Measurements from ENCODE around the gene FGF8. TPM values are rescaled to one million over a fixed set of nuclear protein-coding genes. Genes with fewer than 3 reads are reported as not detected.

FGF8 gene
- total RNA-seq, 2 donors from 2014 or later = not detected

DNA sequence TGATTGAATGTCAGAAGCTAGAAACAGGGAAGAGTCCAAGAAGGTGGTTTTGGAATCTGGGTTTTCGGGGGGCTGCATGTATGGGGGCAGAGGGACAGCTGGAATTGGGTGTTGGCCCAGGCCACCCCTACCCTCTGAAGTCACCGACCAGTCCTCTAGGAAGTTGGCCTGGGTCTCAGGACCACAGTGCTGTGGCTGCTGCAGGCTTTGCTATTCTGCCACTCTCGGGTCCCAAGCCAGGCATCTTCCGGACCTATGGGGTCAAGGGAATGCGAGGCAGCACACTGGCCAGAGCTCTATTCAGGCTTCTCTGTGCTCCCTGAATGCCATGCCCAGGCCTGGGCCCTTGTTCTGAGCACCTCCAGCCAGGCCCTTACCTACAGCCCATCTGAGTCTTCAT lies 13.2 kb downstream of the FGF8 start:
- Histone ChIP-seq H3K27ac (no peak overlapping the region), H3K27me3 (no peaks in the 10 kb centered on the region), H3K4me3 (no peak overlapping the region), H3K36me3 (no peaks in the 10 kb centered on the region), H3K4me1 (no peaks in the 10 kb centered on the region), H3K9me3 (no peaks in the 10 kb centered on the region)
- TF ChIP-seq, protein P1, sequence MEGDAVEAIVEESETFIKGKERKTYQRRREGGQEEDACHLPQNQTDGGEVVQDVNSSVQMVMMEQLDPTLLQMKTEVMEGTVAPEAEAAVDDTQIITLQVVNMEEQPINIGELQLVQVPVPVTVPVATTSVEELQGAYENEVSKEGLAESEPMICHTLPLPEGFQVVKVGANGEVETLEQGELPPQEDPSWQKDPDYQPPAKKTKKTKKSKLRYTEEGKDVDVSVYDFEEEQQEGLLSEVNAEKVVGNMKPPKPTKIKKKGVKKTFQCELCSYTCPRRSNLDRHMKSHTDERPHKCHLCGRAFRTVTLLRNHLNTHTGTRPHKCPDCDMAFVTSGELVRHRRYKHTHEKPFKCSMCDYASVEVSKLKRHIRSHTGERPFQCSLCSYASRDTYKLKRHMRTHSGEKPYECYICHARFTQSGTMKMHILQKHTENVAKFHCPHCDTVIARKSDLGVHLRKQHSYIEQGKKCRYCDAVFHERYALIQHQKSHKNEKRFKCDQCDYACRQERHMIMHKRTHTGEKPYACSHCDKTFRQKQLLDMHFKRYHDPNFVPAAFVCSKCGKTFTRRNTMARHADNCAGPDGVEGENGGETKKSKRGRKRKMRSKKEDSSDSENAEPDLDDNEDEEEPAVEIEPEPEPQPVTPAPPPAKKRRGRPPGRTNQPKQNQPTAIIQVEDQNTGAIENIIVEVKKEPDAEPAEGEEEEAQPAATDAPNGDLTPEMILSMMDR (IDR thresholded peaks at IDR 0.05) = no peak
- DNase-seq (ENCODE audit: low spot score) = no peak

- Histone ChIP-seq H3K4me3 (no peak overlapping the region), H3K36me3 (no peaks in the 10 kb centered on the region), H3K27me3 (no peaks in the 10 kb centered on the region), H3K9me3 (no peaks in the 10 kb centered on the region), H3K27ac (no peak overlapping the region), H3K4me1 (no peaks in the 10 kb centered on the region)
- TF ChIP-seq, protein P1 (IDR thresholded peaks at IDR 0.05) = no peak
- no peak for DNase-seq (ENCODE audit: low spot score)
Measured at GRCh38 chr10:101761226-101761625, 14.7 kb downstream of the FGF8 start.

DNA sequence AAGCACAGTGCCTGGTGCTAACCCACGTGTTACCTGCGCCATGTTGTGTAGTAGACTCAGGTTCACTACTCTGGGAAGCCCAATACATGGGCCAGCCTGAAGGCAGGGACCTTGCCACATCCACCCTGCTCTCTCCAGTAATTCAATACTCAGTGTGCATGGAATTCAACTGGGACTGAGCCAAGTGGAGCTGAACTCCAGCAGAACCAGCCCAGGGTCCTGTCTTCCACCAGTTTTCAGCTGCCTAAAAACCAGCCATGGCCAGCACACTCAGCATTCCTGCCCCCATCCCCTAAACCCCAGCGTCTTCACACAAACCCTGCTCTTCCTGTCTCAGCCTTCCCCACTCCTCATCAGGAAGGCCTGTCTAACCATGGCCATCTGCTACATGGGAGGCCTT lies 15.4 kb downstream of the FGF8 start:
- H3K36me3 ChIP-seq = no peaks in the 10 kb centered on the region
- H3K4me3 ChIP-seq = no peak overlapping the region
- no peaks in the 10 kb centered on the region for H3K4me1 ChIP-seq
- no peaks in the 10 kb centered on the region for H3K27me3 ChIP-seq
- H3K27ac ChIP-seq = no peak overlapping the region
- DNase-seq (ENCODE audit: low spot score) = no peak
- TF ChIP-seq, protein P1 (IDR thresholded peaks at IDR 0.05) = no peak
- H3K9me3 ChIP-seq = no peaks in the 10 kb centered on the region

- Histone ChIP-seq H3K9me3 (no peaks in the 10 kb centered on the region), H3K27me3 (no peaks in the 10 kb centered on the region), H3K36me3 (no peaks in the 10 kb centered on the region), H3K4me1 (no peaks in the 10 kb centered on the region), H3K4me3 (no peak overlapping the region), H3K27ac (no peak overlapping the region)
- DNase-seq (ENCODE audit: low spot score) = no peak
- TF ChIP-seq, protein P1 (IDR thresholded peaks at IDR 0.05) = no peak
Measured at GRCh38 chr10:101759309-101760247, 16.3 kb downstream of the FGF8 start.

DNA sequence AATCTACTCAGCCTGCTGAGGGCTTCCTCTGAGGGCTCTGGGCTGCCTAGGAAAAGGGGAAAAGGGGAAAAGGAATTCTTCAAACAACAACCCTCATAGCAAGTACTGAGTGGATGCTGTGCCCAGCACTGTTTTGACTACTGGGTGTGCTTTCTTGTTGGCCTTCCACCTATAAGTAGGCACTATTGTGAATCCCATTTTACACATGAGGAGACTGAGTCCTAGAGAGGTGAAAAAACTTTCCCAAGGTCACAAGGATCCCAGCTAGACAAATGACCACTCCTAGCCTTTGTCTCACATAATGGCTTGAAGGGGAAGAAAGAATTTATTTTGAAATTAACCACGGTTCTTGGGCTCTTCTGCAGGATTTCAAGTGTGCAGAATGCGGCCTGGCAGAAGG lies 17.1 kb downstream of the FGF8 start:
- no peaks in the 10 kb centered on the region for H3K4me1 ChIP-seq
- H3K4me3 ChIP-seq = no peak overlapping the region
- H3K36me3 ChIP-seq = no peaks in the 10 kb centered on the region
- H3K27me3 ChIP-seq = no peaks in the 10 kb centered on the region
- no peak overlapping the region for H3K27ac ChIP-seq
- TF ChIP-seq, protein P1 (IDR thresholded peaks at IDR 0.05) = no peak
- no peaks in the 10 kb centered on the region for H3K9me3 ChIP-seq
- DNase-seq (ENCODE audit: low spot score) = no peak

Measured in right atrium auricular region (tissue), 2 donors.